Neuronal stem cell (in vitro differentiated cells): ENCODE measurements around the gene MLYCD.
A peak's percentile ranks its signal among the peaks of the same experiment; 100 is the strongest.

Source experiments
- DNase-seq: peaks from one replicate; pipeline ENCODE4 v3.0.0-alpha.2; 2013; ENCODE audit warnings: low spot score
- H2AFZ ChIP-seq: one replicate; pipeline ENCODE4 v1.6.1; 2013; ENCODE audit warnings: mild to moderate bottlenecking, low read length, inconsistent platforms
- H2AK5ac ChIP-seq: 2 replicates; pipeline ENCODE4 v1.6.1; 2013; ENCODE audit warnings: low read depth, mild to moderate bottlenecking, inconsistent platforms, low read length, moderate library complexity, mixed read lengths
- H2BK120ac ChIP-seq: 2 replicates; pipeline ENCODE4 v1.6.1; 2013; ENCODE audit warnings: low read depth, mild to moderate bottlenecking, inconsistent platforms, low read length, moderate library complexity, mixed read lengths
- H2BK12ac ChIP-seq: one replicate; pipeline ENCODE4 v1.6.1; 2013; ENCODE audit warnings: low read length, inconsistent platforms
- H2BK15ac ChIP-seq: 2 replicates; pipeline ENCODE4 v1.6.1; 2013; ENCODE audit warnings: mild to moderate bottlenecking, low read length, inconsistent platforms, mixed read lengths
- H2BK5ac ChIP-seq: one replicate; pipeline ENCODE4 v1.6.1; 2013; ENCODE audit warnings: inconsistent platforms, mild to moderate bottlenecking, low read length, moderate library complexity
- H3K14ac ChIP-seq: one replicate; pipeline ENCODE4 v1.6.1; 2013; ENCODE audit warnings: low read length, inconsistent platforms
- H3K18ac ChIP-seq: 2 replicates; pipeline ENCODE4 v1.6.1; 2013; ENCODE audit warnings: low read length, inconsistent platforms
- H3K23ac ChIP-seq: 2 replicates; pipeline ENCODE4 v1.6.1; 2013; ENCODE audit warnings: low read depth, mild to moderate bottlenecking, mixed read lengths, low read length, inconsistent platforms; ENCODE audit not compliant: poor library complexity
- H3K27ac ChIP-seq: replicated peaks from 3 replicates; pipeline ENCODE4 v1.5.1; 2013; ENCODE audit warnings: low read length, inconsistent platforms
- H3K27me3 ChIP-seq, 3 experiments: 2 replicates each; pipeline ENCODE4 v1.6.1; 2013; ENCODE audit warnings: low read length in 3 of 3, mild to moderate bottlenecking in 2 of 3, inconsistent platforms in 1 of 3, low read depth in 1 of 3, mixed read lengths in 1 of 3, moderate library complexity in 1 of 3; ENCODE audit not compliant: control insufficient read depth in 3 of 3, insufficient read depth in 3 of 3
- H3K36me3 ChIP-seq, 2 donors: replicated peaks in 1 of 2; 2 replicates each; pipeline ENCODE4 v1.6.1; 2013; ENCODE audit warnings: low read length in 2 of 2; ENCODE audit not compliant: control insufficient read depth in 2 of 2, insufficient read depth in 2 of 2
- H3K4ac ChIP-seq: 2 replicates; pipeline ENCODE4 v1.6.1; 2013; ENCODE audit warnings: inconsistent platforms, mild to moderate bottlenecking, low read length, moderate library complexity
- H3K4me1 ChIP-seq, 2 donors: 1 replicate in 1 of 2; 2 replicates in 1 of 2; pipeline ENCODE4 v1.6.1; 2013; ENCODE audit warnings: low read length in 2 of 2, low read depth in 1 of 2; ENCODE audit not compliant: control insufficient read depth in 2 of 2, insufficient read depth in 1 of 2
- H3K4me2 ChIP-seq: one replicate; pipeline ENCODE4 v1.6.1; 2013; ENCODE audit warnings: mild to moderate bottlenecking, low read length, inconsistent platforms; ENCODE audit not compliant: insufficient read depth, poor library complexity, severe bottlenecking
- H3K4me3 ChIP-seq, 2 donors: 2 replicates each; pipeline ENCODE4 v1.5.1; 2013; ENCODE audit warnings: low read length in 2 of 2, mild to moderate bottlenecking in 2 of 2, inconsistent platforms in 1 of 2, moderate library complexity in 1 of 2
- H3K79me1 ChIP-seq: one replicate; pipeline ENCODE4 v1.6.1; 2013; ENCODE audit warnings: low read depth, mild to moderate bottlenecking, inconsistent platforms, low read length, moderate library complexity
- H3K9ac ChIP-seq: one replicate; pipeline ENCODE4 v1.6.1; 2013; ENCODE audit warnings: mild to moderate bottlenecking, low read depth, low read length, inconsistent platforms; ENCODE audit not compliant: poor library complexity
- H3K9me3 ChIP-seq, 2 donors: replicated peaks in 1 of 2; 2 replicates each; pipeline versions ENCODE3 to v1.6.1; 2013; ENCODE audit warnings: low read length in 2 of 2, mild to moderate bottlenecking in 2 of 2, inconsistent platforms in 1 of 2, low read depth in 1 of 2, mixed read lengths in 1 of 2, moderate library complexity in 1 of 2; ENCODE audit not compliant: control insufficient read depth in 2 of 2, insufficient read depth in 1 of 2
- H4K8ac ChIP-seq: one replicate; pipeline ENCODE4 v1.6.1; 2013; ENCODE audit warnings: low read depth, mild to moderate bottlenecking, inconsistent platforms, low read length, moderate library complexity
- H4K91ac ChIP-seq: one replicate; pipeline ENCODE4 v1.6.1; 2013; ENCODE audit warnings: low read length, low read depth, mild to moderate bottlenecking, inconsistent platforms; ENCODE audit not compliant: poor library complexity
- WGBS, 2 donors: extraction: QIAGEN DNeasy Blood & Tissue Kit; methylation state at CpG; one replicate each; pipeline ENCODE4 v1.1.7; 2013; ENCODE audit warnings: missing lambda C conversion rate in 2 of 2, mixed read lengths in 1 of 2; ENCODE audit not compliant: insufficient read length in 2 of 2, insufficient replicate concordance in 1 of 2; ENCODE audit errors: extremely low coverage in 2 of 2; 5-methylcytosine and 5-hydroxymethylcytosine counted together

Gene MLYCD

DNA sequence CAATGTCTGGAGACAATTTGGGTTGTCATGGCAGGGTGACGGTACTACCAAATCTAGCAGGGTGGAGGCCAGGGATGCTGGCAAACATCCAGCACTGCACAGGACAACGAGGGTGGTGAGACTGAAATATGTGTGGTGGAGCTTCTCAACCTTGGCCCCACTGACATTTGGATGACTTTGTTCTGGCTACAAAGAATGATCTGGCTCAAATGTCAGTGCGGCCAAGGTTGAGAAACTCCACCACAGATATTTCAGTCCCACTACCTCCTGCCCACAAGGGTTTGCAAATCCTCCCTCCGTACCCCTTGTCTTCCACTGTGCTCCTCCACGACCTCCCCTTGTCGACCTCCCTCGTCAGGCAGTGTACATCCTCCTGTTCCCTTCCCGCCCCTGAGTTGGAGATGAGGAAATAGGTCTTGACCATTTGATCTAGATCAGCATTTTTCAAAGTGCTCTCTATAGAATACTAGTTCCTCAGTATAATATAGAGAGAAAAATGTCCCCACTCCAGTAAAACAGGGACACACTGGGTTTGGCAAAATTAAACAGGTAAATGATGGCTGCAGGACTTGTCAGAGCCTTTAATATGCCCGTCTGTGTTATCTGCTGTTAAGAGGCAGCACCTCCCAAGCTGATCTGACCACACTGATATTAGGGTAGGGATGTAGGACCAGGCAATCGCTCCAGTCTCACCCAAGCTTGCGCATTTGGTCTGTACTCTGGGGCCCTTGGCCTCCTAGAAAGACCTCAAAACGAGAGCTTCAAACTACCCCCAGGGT lies 60.9 kb downstream of the MLYCD start:
- no CpG with 5 or more reads among the region's 12 CpGs for WGBS, 2 donors

GRCh38 chr16:83960521-83961249 lies 61.8 kb downstream of the MLYCD start:
- H2BK15ac ChIP-seq: no peak overlapping the region
- no peak overlapping the region for H2AK5ac ChIP-seq
- H3K18ac ChIP-seq: no peak overlapping the region
- no peak overlapping the region for H3K4me2 ChIP-seq
- no CpG with 5 or more reads among the region's 29 CpGs for WGBS, 2 donors
- no peak for DNase-seq
- no peak overlapping the region for H2BK5ac ChIP-seq
- no peak overlapping the region for H3K27ac ChIP-seq
- no peak overlapping the region for H4K8ac ChIP-seq
- H3K9me3 ChIP-seq: no peaks in the 10 kb centered on the region
- H2BK120ac ChIP-seq: no peak overlapping the region
- H3K79me1 ChIP-seq: no peaks in the 10 kb centered on the region
- H3K14ac ChIP-seq: no peak overlapping the region
- H3K36me3 ChIP-seq: no peaks in the 10 kb centered on the region
- H3K4me3 ChIP-seq: no peak overlapping the region
- no peaks in the 10 kb centered on the region for H3K27me3 ChIP-seq
- no peak overlapping the region for H3K23ac ChIP-seq
- H2BK12ac ChIP-seq: peak overlapping the region; percentile 49
- no peak overlapping the region for H2AFZ ChIP-seq
- H3K4me1 ChIP-seq: no peaks in the 10 kb centered on the region
- no peak overlapping the region for H4K91ac ChIP-seq
- no peak overlapping the region for H3K9ac ChIP-seq
- H3K4ac ChIP-seq: no peak overlapping the region

More for the DNA sequence above, 60.9 kb downstream of the MLYCD start:
- H3K4ac ChIP-seq: no peak overlapping the region
- H3K4me3 ChIP-seq: no peak overlapping the region
- no peak overlapping the region for H2BK15ac ChIP-seq
- H3K79me1 ChIP-seq: no peaks in the 10 kb centered on the region
- H3K18ac ChIP-seq: no peak overlapping the region
- H2AFZ ChIP-seq: no peak overlapping the region
- peaks cover 0 to under 1% of the 10 kb centered on the region in 2 donors for H3K4me1 ChIP-seq
- DNase-seq: no peak
- no peak overlapping the region for H2BK5ac ChIP-seq
- no peak overlapping the region for H2BK12ac ChIP-seq
- H3K27me3 ChIP-seq: peaks cover 0 to 1% (median 0%) of the 10 kb centered on the region in 3 experiments
- H3K23ac ChIP-seq: no peak overlapping the region
- H4K8ac ChIP-seq: no peak overlapping the region
- H3K4me2 ChIP-seq: no peak overlapping the region
- no peaks in the 10 kb centered on the region for H3K9me3 ChIP-seq
- no peak overlapping the region for H4K91ac ChIP-seq
- H3K14ac ChIP-seq: no peak overlapping the region
- no peak overlapping the region for H2AK5ac ChIP-seq
- H2BK120ac ChIP-seq: no peak overlapping the region
- no peak overlapping the region for H3K27ac ChIP-seq
- no peaks in the 10 kb centered on the region for H3K36me3 ChIP-seq
- no peak overlapping the region for H3K9ac ChIP-seq

DNA sequence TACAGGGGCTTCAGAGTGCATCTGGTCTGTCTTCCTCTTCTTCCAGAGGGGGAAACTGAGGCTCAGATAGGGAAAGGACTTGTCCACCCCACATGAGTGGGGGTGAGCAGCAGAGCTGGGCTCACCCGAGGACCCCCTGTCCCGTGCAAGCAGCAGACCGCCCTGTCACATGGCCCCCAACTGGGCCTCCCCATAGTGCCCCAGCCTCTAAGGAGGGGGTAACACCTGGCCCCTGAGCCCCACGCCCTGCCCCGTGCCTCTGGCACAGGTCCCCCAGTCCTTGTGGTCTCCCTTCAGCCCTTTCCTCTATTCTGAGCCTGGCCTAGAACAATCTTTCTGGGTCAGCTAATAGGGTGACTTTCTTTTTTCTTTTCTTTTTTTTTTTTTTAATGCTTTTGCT lies 62.7 kb downstream of the MLYCD start:
- Histone ChIP-seq H2BK5ac (no peak overlapping the region), H3K9me3 (no peaks in the 10 kb centered on the region), H3K79me1 (no peaks in the 10 kb centered on the region), H3K4me1 (no peaks in the 10 kb centered on the region), H3K27ac (no peak overlapping the region), H3K4me3 (no peak overlapping the region), H3K36me3 (no peaks in the 10 kb centered on the region), H3K23ac (no peak overlapping the region), H4K8ac (no peak overlapping the region), H2BK120ac (no peak overlapping the region), H2BK15ac (no peak overlapping the region), H3K27me3 (no peaks in the 10 kb centered on the region), H2AFZ (no peak overlapping the region), H3K9ac (no peak overlapping the region), H4K91ac (peak overlapping the region; percentile 31), H3K14ac (no peak overlapping the region), H2BK12ac (no peak overlapping the region), H2AK5ac (no peak overlapping the region), H3K18ac (no peak overlapping the region), H3K4me2 (no peak overlapping the region), H3K4ac (no peak overlapping the region)
- no CpG with 5 or more reads among the region's 5 CpGs for WGBS, 2 donors
- no peak for DNase-seq
